Measurements from ENCODE around the gene PIP4K2A. TPM values are rescaled to one million over a fixed set of nuclear protein-coding genes. Genes with fewer than 3 reads are reported as not detected.

The PIP4K2A gene
- total and polyA plus RNA-seq, 2 of the 8 experiments (the other 6 are each of a cell fraction or from before 2014, with no cell fraction given), result 19.0 to 60.9 TPM

DNA sequence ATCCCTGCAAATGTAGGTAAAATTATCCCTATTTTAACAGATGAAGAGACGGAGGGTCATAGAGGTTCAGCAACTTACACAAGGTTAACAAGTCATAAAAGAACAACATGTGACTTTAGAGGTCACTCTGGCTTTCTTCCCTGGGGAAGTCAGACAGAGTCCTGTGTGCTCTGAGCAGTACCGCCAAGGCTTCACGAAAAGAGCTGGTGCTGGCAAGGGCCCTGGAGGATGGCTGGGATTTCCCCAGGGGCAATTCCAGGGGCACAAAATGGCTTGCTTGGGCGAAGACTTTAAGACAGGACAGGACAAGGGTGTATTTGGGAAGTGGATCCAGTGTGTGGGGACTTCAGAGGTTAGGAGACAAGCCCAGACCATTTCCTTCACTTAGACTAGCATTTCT is 144.1 kb downstream of the PIP4K2A start:
- WGBS, 2 experiments (ENCODE audit: extremely low coverage in 1 of 2, insufficient coverage in 1 of 2, insufficient read length in 1 of 2, insufficient replicate concordance in 2 of 2, low coverage in 1 of 2, low lambda C conversion rate in 2 of 2, missing lambda C conversion rate in 1 of 2), result 93% methylated on average over 4 of the region's 4 CpGs; no CpG with 5 or more reads in 1 of the 2 experiments
- ChIA-PET CTCF (ENCODE audit: partially characterized antibody) (interaction anchor here (0.7 kb wide), 1 partner anchor 15 kb away, joined by 3 read pairs; no protein-coding TSS in a partner anchor), POLR2A (ENCODE audit: partially characterized antibody) (no interaction called here)
- H3K56ac ChIP-seq (replicated peaks; ENCODE audit: insufficient read length, low read depth, low read length), result no peak overlapping the region
- TF ChIP-seq TCF12 (IDR thresholded peaks at IDR 0.05; ENCODE audit: low read depth, low read length) (no peak), SIRT6 (IDR thresholded peaks at IDR 0.05; ENCODE audit: low read length) (no peak), SP2 (IDR thresholded peaks at IDR 0.05; ENCODE audit: low read length) (no peak), HDAC2 (IDR thresholded peaks at IDR 0.05; ENCODE audit: borderline replicate concordance in 1 of 2, low read depth in 2 of 2, low read length in 2 of 2) (no peak), ATF2 (IDR thresholded peaks at IDR 0.05; ENCODE audit: low read length) (no peak), EGR1 (IDR thresholded peaks at IDR 0.05; ENCODE audit: borderline replicate concordance, low read depth, low read length) (no peak), RXRA (IDR thresholded peaks at IDR 0.05; ENCODE audit: insufficient read depth, low read depth, low read length) (no peak)
- TF ChIP-seq, protein P1, sequence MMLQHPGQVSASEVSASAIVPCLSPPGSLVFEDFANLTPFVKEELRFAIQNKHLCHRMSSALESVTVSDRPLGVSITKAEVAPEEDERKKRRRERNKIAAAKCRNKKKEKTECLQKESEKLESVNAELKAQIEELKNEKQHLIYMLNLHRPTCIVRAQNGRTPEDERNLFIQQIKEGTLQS (IDR thresholded peaks at IDR 0.05; ENCODE audit: insufficient read depth, low read depth, low read length), result no peak
- no peaks in the 10 kb centered on the region for H4K20me1 ChIP-seq (replicated peaks in 1 of 2; ENCODE audit: control insufficient read depth in 1 of 2, insufficient read depth in 2 of 2, low read length in 2 of 2)
- H3K79me2 ChIP-seq (ENCODE audit: control insufficient read depth in 1 of 2, insufficient read depth in 2 of 2, low read length in 2 of 2), result no peaks in the 10 kb centered on the region
- no peaks in the 10 kb centered on the region for H3K23me2 ChIP-seq (ENCODE audit: low read depth, low read length)
- no peak overlapping the region for H3K23ac ChIP-seq (ENCODE audit: insufficient read length)
- no peak overlapping the region for H2BK12ac ChIP-seq (ENCODE audit: low read depth, low read length)
- no peaks in the 10 kb centered on the region for H3K9me3 ChIP-seq (ENCODE audit: insufficient read depth in 2 of 2, low read depth in 1 of 2, low read length in 1 of 2)
- H4K91ac ChIP-seq (replicated peaks; ENCODE audit: insufficient read length, low read length), result no peak overlapping the region
- H3K4me2 ChIP-seq (ENCODE audit: insufficient read depth in 1 of 2, low read depth in 2 of 2, low read length in 2 of 2), result no peak overlapping the region
- H3K14ac ChIP-seq (ENCODE audit: insufficient read length), result no peak overlapping the region
- no peak overlapping the region for H4K5ac ChIP-seq (ENCODE audit: insufficient read length, low read depth, low read length)
- no peak overlapping the region for H2AFZ ChIP-seq (ENCODE audit: low read length)
- no peak overlapping the region for H4K8ac ChIP-seq (ENCODE audit: extremely low read depth, insufficient read depth, low read length)
- H2BK120ac ChIP-seq (replicated peaks; ENCODE audit: low read depth, low read length), result no peak overlapping the region
- H3K27me3 ChIP-seq (replicated peaks in 1 of 4; ENCODE audit: control insufficient read depth in 3 of 4, extremely low read depth in 1 of 4, insufficient read depth in 3 of 4, low read length in 3 of 4), result no peaks in the 10 kb centered on the region
- no peak overlapping the region for H2AK5ac ChIP-seq (ENCODE audit: low read depth, low read length)
- FAIRE-seq (no peak), DNase-seq (ENCODE audit: low read depth in 1 of 2, low spot score in 2 of 2) (no peak)
- no peak overlapping the region for H3K9ac ChIP-seq (replicated peaks in 1 of 4; ENCODE audit: extremely low read depth in 1 of 4, low read depth in 3 of 4, low read length in 3 of 4)
- no peak overlapping the region for H3K18ac ChIP-seq (ENCODE audit: extremely low read depth, low read length)
- no peak overlapping the region for H3K4me3 ChIP-seq (ENCODE audit: extremely low read depth in 1 of 4, insufficient read depth in 2 of 4, low read depth in 3 of 4, low read length in 4 of 4)
- peaks cover 3 to 30% (median 19%) of the 10 kb centered on the region in 4 experiments; a peak in 7 of 8 replicates for H3K36me3 ChIP-seq (ENCODE audit: control insufficient read depth in 2 of 4, insufficient read depth in 4 of 4, low read length in 3 of 4)
- H3K4me1 ChIP-seq (replicated peaks in 1 of 4; ENCODE audit: control insufficient read depth in 3 of 4, insufficient read depth in 4 of 4, low read length in 3 of 4), result peaks cover 0 to 3% (median 0%) of the 10 kb centered on the region in 4 experiments; a peak in 1 of 7 replicates
- H2BK15ac ChIP-seq (ENCODE audit: low read length), result no peak overlapping the region
- no peak overlapping the region for H2BK20ac ChIP-seq (ENCODE audit: low read length)
- H2BK5ac ChIP-seq (ENCODE audit: low read depth, low read length), result no peak overlapping the region
- H3K27ac ChIP-seq (ENCODE audit: low read depth, low read length), result no peak overlapping the region
- no peak overlapping the region for H3K4ac ChIP-seq (replicated peaks; ENCODE audit: insufficient read length, low read depth, low read length)
- no peaks in the 10 kb centered on the region for H3K79me1 ChIP-seq (ENCODE audit: low read depth, low read length)

All from H1 (cell line).